Measurements from ENCODE around the gene CSRNP3. TPM values are rescaled to one million over a fixed set of nuclear protein-coding genes. Genes with fewer than 3 reads are reported as not detected.

Gene CSRNP3
- total and polyA plus RNA-seq, 10 of the 15 experiments (the other 5 are each of a cell fraction or from before 2014, with no cell fraction given), result 0.03 to 5.2 (median 0.11) TPM; not detected in 1

DNA sequence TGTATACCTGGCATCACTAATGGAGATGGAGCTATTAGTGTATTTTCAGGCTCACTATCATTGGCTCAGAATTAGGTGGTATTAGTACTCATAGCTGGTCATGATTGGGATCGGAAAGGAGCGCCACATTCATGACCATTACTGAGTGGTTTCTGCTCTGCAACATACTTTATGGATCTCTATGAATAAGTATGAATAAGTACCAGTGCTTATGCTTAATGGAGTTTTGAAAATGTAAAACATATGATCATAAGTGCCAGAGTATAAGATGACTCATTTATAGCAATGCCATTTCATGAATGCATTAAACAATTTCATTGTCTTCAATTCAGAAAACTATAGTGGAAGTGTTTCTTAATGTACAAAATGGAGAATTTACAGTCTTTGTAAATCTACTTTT is 167.9 kb downstream of the CSRNP3 start (continued):
- TF ChIP-seq, protein P1, sequence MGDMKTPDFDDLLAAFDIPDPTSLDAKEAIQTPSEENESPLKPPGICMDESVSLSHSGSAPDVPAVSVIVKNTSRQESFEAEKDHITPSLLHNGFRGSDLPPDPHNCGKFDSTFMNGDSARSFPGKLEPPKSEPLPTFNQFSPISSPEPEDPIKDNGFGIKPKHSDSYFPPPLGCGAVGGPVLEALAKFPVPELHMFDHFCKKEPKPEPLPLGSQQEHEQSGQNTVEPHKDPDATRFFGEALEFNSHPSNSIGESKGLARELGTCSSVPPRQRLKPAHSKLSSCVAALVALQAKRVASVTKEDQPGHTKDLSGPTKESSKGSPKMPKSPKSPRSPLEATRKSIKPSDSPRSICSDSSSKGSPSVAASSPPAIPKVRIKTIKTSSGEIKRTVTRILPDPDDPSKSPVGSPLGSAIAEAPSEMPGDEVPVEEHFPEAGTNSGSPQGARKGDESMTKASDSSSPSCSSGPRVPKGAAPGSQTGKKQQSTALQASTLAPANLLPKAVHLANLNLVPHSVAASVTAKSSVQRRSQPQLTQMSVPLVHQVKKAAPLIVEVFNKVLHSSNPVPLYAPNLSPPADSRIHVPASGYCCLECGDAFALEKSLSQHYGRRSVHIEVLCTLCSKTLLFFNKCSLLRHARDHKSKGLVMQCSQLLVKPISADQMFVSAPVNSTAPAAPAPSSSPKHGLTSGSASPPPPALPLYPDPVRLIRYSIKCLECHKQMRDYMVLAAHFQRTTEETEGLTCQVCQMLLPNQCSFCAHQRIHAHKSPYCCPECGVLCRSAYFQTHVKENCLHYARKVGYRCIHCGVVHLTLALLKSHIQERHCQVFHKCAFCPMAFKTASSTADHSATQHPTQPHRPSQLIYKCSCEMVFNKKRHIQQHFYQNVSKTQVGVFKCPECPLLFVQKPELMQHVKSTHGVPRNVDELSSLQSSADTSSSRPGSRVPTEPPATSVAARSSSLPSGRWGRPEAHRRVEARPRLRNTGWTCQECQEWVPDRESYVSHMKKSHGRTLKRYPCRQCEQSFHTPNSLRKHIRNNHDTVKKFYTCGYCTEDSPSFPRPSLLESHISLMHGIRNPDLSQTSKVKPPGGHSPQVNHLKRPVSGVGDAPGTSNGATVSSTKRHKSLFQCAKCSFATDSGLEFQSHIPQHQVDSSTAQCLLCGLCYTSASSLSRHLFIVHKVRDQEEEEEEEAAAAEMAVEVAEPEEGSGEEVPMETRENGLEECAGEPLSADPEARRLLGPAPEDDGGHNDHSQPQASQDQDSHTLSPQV (IDR thresholded peaks at IDR 0.05), result no peak

DNA sequence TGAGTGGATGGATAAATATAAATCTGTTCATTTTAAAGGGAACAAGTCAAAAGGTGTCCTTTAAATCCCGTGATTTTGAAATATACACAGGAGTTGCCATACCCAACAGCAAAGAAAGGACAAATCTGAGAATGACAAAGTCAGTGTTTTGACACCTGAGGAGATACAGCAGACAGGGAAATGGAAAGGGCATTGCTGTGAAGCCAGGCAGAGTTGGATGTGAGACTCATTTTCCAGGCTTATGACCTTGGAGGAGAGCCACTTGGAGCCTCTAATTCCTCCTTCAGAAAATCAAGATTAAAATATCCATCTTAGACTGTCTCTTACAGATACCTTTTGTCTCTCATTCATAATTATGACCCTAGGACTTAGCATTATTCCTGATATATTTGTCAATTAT is 170.0 kb downstream of the CSRNP3 start:
- CTCF ChIA-PET, result no interaction called here
- FAIRE-seq, result no peak
- no TSS peak for BruUV-seq (replicated peaks)
- no peak for TF ChIP-seq NFYA (IDR thresholded peaks at IDR 0.05; ENCODE audit: borderline replicate concordance, low read depth, low read length)
- no peak for TF ChIP-seq EZH2 (IDR thresholded peaks at IDR 0.05; ENCODE audit: borderline replicate concordance, control insufficient read depth, low read depth, low read length)
- TF ChIP-seq HDAC2 (IDR thresholded peaks at IDR 0.05), result no peak
- TF ChIP-seq ZSCAN29 (IDR thresholded peaks at IDR 0.05), result no peak
- TF ChIP-seq SUZ12 (IDR thresholded peaks at IDR 0.05; ENCODE audit: unreplicated experiment), result no peak
- no peak for TF ChIP-seq ASH2L (IDR thresholded peaks at IDR 0.05; ENCODE audit: borderline replicate concordance, low read depth)
- TF ChIP-seq, protein P2, sequence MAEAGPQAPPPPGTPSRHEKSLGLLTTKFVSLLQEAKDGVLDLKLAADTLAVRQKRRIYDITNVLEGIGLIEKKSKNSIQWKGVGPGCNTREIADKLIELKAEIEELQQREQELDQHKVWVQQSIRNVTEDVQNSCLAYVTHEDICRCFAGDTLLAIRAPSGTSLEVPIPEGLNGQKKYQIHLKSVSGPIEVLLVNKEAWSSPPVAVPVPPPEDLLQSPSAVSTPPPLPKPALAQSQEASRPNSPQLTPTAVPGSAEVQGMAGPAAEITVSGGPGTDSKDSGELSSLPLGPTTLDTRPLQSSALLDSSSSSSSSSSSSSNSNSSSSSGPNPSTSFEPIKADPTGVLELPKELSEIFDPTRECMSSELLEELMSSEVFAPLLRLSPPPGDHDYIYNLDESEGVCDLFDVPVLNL (IDR thresholded peaks at IDR 0.05; ENCODE audit: low read depth, low read length), result no peak
- TF ChIP-seq SPI1 (IDR thresholded peaks at IDR 0.05; ENCODE audit: borderline replicate concordance, insufficient read depth, low read depth, low read length), result no peak
- TF ChIP-seq, protein P1 (IDR thresholded peaks at IDR 0.05), result no peak

More for the DNA sequence above, 170.0 kb downstream of the CSRNP3 start:
- H3K27ac ChIP-seq (ENCODE audit: control insufficient read depth, insufficient read depth), result no peak overlapping the region
- intact Hi-C loops (cut with micrococcal nuclease; ENCODE audit: unreplicated experiment), result no loop called here
- in situ Hi-C loops (cut with MboI), result no loop called here
- 40% methylated on average over 1 of the region's 1 CpG for WGBS (ENCODE audit: insufficient coverage, insufficient replicate concordance, low lambda C conversion rate, missing lambda C conversion rate)
- no peak for ATAC-seq
- no peaks in the 10 kb centered on the region for H3K36me3 ChIP-seq (ENCODE audit: control insufficient read depth in 2 of 2, insufficient read depth in 2 of 2, low read length in 1 of 2)
- RAD21 ChIA-PET (ENCODE audit: unreplicated experiment), result interaction anchor here (1.3 kb wide), 1 partner anchor 12 kb away, joined by 3 read pairs; no protein-coding TSS in a partner anchor
- no peaks in the 10 kb centered on the region for H4K20me1 ChIP-seq (ENCODE audit: control insufficient read depth, insufficient read depth)
- no peaks in the 10 kb centered on the region for H3K4me1 ChIP-seq (ENCODE audit: control insufficient read depth, insufficient read depth, low read length)
- SMC1A ChIA-PET (ENCODE audit: uncharacterized antibody, unreplicated experiment), result no interaction called here
- POLR2A ChIA-PET, result interaction anchor here (0.6 kb wide), 1 partner anchor 12 kb away, joined by 3 read pairs; no protein-coding TSS in a partner anchor
- H3K4me2 ChIP-seq (ENCODE audit: control insufficient read depth, insufficient read depth), result no peak overlapping the region
- no peak overlapping the region for H2AFZ ChIP-seq (ENCODE audit: control insufficient read depth, low read depth, low read length)
- no peaks in the 10 kb centered on the region for H3K9me3 ChIP-seq (replicated peaks; ENCODE audit: control insufficient read depth, insufficient read depth, low read length)
- no peaks in the 10 kb centered on the region for H3K27me3 ChIP-seq (replicated peaks in 1 of 2; ENCODE audit: control insufficient read depth in 2 of 2, insufficient read depth in 2 of 2, low read length in 1 of 2)
- no peak for DNase-seq (ENCODE audit: low read depth, low spot score)
- no peak overlapping the region for H3K9ac ChIP-seq (ENCODE audit: control insufficient read depth, insufficient read depth, low read length)
- no peak overlapping the region for H3K4me3 ChIP-seq
- H3K79me2 ChIP-seq (ENCODE audit: control insufficient read depth, insufficient read depth, low read length), result no peaks in the 10 kb centered on the region

All from GM12878 (cell line).